LNCaP clone FGC (cell line): ENCODE results near the gene S100A3.
"Not testable (repeated sequence)": the region's sequence is repeated elsewhere in the genome, so short reads cannot be mapped to it uniquely, and the experiment has no call there.

Source experiments
- DNase-seq: peaks from one replicate; pipeline ENCODE4 v3.0.0-alpha.2; 2011; ENCODE audit warnings: low read depth
- H3K4me3 ChIP-seq: 2 replicates; pipeline ENCODE4 v1.5.1; 2011; ENCODE audit warnings: mild to moderate bottlenecking, low read depth, low read length, control low read depth
- CTCF ChIP-seq: IDR thresholded peaks from 2 replicates; pipeline ENCODE4 v1.5.1; 2012; ENCODE audit warnings: mild to moderate bottlenecking; ENCODE audit not compliant: control insufficient read depth, insufficient read depth; ENCODE audit errors: extremely low read depth

Gene S100A3, protein sequence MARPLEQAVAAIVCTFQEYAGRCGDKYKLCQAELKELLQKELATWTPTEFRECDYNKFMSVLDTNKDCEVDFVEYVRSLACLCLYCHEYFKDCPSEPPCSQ

GRCh38 chr1:153548722-153549688 is at the start of gene S100A3:
TSS of gene S100A3 (minus strand) at chr1:153549258. CDS start at chr1:153548485, 773 bp downstream.
- TF ChIP-seq CTCF, result no peak
- no peak within 1 kb of the TSS for H3K4me3 ChIP-seq
- no peak for DNase-seq

GRCh38 chr1:153598309-153599172 is 49.5 kb upstream of the S100A3 start:
- no peak overlapping the region for H3K4me3 ChIP-seq
- no peak for TF ChIP-seq CTCF
- no peak for DNase-seq

- no peak for DNase-seq
- TF ChIP-seq CTCF, result no peak
- H3K4me3 ChIP-seq, result no peak overlapping the region
Measured at GRCh38 chr1:153597206-153597605, 48.1 kb upstream of the S100A3 start.

GRCh38 chr1:153592748-153593147 is 43.7 kb upstream of the S100A3 start:
- DNase-seq, result no peak
- H3K4me3 ChIP-seq, result no peak overlapping the region
- no peak for TF ChIP-seq CTCF

DNA sequence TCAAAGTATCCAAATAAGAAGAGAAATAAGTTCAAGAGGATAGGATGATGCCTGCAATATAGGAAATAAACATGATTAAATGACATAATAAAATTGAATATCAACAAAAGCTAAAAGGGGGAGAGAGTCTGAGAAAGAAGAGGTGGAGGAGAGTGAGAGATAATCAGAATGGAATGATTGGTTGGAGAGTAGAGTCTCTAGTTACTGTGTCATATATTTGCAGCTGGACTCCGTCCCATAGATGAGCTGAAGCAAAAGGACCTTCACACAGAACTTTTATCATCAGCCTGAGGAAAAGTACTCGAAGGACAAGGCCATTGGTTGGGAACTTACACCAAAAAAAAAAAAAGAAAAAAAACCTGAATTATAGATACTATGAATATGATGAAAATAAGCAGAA is 39.4 kb upstream of the S100A3 start:
- DNase-seq, result no peak
- no peak overlapping the region for H3K4me3 ChIP-seq
- no peak for TF ChIP-seq CTCF

DNA sequence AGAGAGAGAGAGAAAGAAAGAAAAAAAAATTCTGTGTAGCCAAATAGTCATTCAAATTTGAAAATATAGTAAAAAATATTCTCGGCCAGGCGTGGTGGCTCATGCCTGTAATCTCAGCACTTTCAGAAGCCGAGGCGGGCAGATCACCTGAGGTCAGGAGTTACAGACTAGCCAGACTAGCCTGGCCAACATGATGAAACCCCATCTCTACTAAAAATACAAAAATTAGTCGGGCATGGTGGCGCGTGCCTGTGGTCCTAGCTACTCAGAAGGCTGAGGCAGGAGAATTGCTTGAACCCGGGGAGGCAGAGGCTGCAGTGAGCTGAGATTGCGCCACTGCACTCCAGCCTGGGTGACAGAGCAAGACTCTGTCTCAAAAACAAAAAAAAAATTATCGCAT is 39.0 kb upstream of the S100A3 start:
- not testable (repeated sequence) for DNase-seq, H3K4me3 ChIP-seq

DNA sequence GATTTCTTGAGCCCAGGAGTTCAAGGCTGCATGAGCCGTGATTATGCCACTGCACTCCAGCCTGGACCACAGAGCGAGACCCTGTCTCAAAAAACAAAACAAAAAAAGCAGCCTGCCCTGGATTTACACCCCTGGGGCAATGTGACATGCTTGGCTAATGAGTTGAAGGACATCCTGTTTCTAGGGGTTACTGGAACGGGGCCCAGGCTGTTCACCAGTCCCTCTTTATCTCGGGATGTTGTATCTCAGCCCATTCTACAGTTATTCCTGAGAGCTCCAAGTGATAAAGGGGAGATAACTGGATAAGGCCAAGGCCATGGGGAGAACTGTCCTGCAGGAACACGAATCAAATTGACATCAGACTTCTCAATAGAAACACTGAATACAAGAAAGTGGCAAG is 38.3 kb upstream of the S100A3 start:
- no peak for TF ChIP-seq CTCF
- no peak overlapping the region for H3K4me3 ChIP-seq
- no peak for DNase-seq
